ENCODE results near the gene PTCD2. TPM values are rescaled to one million over a fixed set of nuclear protein-coding genes. Genes with fewer than 3 reads are reported as not detected.

The PTCD2 gene
- total RNA-seq, 1 experiment from 2014 or later: 13.0 TPM

DNA sequence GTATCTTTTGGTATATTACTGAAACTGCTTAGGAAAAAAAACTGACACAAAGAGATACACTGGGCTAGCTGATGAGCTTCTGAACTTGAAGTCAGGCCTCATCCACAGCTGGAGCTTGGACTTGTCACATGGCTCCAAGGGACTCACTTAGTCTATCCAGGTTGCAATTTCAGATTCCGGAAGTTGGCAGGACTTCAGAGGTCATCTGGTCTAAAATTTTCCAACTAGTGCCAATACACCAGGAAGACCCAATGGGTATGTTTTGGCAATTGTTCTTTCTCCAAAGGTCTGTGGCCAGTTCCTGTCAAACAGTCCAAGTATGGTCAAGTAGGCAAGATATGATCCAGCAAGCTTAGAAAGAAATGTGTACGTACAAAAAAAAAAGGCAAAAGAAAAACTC, 36.8 kb upstream of the PTCD2 start:
- no peak for DNase-seq (ENCODE audit: low spot score)
- H3K4me3 Mint-ChIP-seq: no peak overlapping the region
- no peaks in the 10 kb centered on the region for H3K27me3 Mint-ChIP-seq (ENCODE audit: low read depth)
- peaks cover 19% of the 10 kb centered on the region for H3K36me3 Mint-ChIP-seq
- ChIA-PET POLR2A (no interaction called here), CTCF (no interaction called here)
- H3K4me1 Mint-ChIP-seq: no peaks in the 10 kb centered on the region
- TF ChIP-seq, protein P1, sequence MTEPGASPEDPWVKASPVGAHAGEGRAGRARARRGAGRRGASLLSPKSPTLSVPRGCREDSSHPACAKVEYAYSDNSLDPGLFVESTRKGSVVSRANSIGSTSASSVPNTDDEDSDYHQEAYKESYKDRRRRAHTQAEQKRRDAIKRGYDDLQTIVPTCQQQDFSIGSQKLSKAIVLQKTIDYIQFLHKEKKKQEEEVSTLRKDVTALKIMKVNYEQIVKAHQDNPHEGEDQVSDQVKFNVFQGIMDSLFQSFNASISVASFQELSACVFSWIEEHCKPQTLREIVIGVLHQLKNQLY (CRISPR knock-in tag; IDR thresholded peaks at IDR 0.05): no peak
- TF ChIP-seq NFE2L1 (CRISPR knock-in tag; IDR thresholded peaks at IDR 0.05): no peak
- no peak overlapping the region for H3K27ac Mint-ChIP-seq
- no peak for ATAC-seq
- H3K9me3 Mint-ChIP-seq: no peaks in the 10 kb centered on the region

- no peaks in the 10 kb centered on the region for H3K9me3 Mint-ChIP-seq
- ATAC-seq (no peak), DNase-seq (ENCODE audit: low spot score) (no peak)
- ChIA-PET CTCF (no interaction called here), POLR2A (no interaction called here)
- H3K27ac Mint-ChIP-seq: no peak overlapping the region
- TF ChIP-seq NR2C2 (CRISPR knock-in tag; IDR thresholded peaks at IDR 0.05) (no peak), ETV6 (CRISPR knock-in tag; IDR thresholded peaks at IDR 0.05) (no peak), FOXK1 (CRISPR knock-in tag; IDR thresholded peaks at IDR 0.05) (no peak), NFYB (CRISPR knock-in tag; conservative IDR thresholded peaks at IDR 0.05; ENCODE audit: low read depth) (no peak), FOXP1 (CRISPR knock-in tag; IDR thresholded peaks at IDR 0.05; ENCODE audit: borderline replicate concordance) (no peak), ATF6 (CRISPR knock-in tag; IDR thresholded peaks at IDR 0.05) (no peak), ZNF423 (CRISPR knock-in tag; IDR thresholded peaks at IDR 0.05) (no peak), NR1H2 (CRISPR knock-in tag; IDR thresholded peaks at IDR 0.05) (no peak), ZNF671 (CRISPR knock-in tag; IDR thresholded peaks at IDR 0.05) (no peak), NFE2L1 (CRISPR knock-in tag; IDR thresholded peaks at IDR 0.05) (no peak), TEAD4 (CRISPR knock-in tag; IDR thresholded peaks at IDR 0.05) (no peak), IRF2 (CRISPR knock-in tag; IDR thresholded peaks at IDR 0.05; ENCODE audit: borderline replicate concordance, low read depth) (no peak), PREB (CRISPR knock-in tag; IDR thresholded peaks at IDR 0.05; ENCODE audit: borderline replicate concordance) (no peak)
- TF ChIP-seq, protein P2, sequence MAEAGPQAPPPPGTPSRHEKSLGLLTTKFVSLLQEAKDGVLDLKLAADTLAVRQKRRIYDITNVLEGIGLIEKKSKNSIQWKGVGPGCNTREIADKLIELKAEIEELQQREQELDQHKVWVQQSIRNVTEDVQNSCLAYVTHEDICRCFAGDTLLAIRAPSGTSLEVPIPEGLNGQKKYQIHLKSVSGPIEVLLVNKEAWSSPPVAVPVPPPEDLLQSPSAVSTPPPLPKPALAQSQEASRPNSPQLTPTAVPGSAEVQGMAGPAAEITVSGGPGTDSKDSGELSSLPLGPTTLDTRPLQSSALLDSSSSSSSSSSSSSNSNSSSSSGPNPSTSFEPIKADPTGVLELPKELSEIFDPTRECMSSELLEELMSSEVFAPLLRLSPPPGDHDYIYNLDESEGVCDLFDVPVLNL (CRISPR knock-in tag; IDR thresholded peaks at IDR 0.05; ENCODE audit: borderline replicate concordance, low read depth): no peak
- TF ChIP-seq, protein P3, sequence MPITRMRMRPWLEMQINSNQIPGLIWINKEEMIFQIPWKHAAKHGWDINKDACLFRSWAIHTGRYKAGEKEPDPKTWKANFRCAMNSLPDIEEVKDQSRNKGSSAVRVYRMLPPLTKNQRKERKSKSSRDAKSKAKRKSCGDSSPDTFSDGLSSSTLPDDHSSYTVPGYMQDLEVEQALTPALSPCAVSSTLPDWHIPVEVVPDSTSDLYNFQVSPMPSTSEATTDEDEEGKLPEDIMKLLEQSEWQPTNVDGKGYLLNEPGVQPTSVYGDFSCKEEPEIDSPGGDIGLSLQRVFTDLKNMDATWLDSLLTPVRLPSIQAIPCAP (CRISPR knock-in tag; IDR thresholded peaks at IDR 0.05): no peak
- TF ChIP-seq, protein P4, sequence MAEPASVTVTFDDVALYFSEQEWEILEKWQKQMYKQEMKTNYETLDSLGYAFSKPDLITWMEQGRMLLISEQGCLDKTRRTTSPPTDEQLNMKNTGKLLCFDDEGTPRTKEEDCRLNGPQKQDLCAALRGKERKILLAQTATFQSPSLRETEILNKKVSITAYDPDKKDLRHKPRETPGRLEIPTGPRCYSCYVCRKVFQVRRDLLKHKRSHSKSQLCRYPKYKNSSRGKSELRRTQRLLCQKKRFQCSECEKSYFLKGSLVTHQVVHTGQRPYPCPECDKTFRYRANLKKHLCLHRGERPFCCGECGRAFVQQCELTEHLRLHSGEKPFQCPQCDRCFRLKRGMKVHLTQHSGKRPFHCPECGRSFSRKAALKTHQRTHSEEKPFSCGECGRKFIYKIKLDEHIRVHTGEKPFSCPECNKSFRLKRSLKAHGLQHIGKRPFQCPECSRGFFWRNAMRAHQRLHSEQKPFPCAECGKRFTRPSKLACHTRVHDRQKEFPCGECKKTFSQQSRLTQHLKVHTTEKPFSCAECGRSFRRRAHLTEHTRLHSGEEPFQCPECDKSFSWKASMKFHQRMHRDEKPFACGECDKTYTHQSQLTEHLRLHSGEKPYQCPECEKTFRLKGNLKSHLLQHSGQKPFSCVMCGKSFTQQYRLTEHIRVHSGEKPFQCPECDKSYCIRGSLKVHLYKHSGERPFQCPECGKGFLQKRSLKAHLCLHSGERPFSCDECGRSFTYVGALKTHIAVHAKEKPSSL (CRISPR knock-in tag; conservative IDR thresholded peaks at IDR 0.05): no peak
- H3K36me3 Mint-ChIP-seq: peaks cover 23% of the 10 kb centered on the region
- H3K4me3 Mint-ChIP-seq: no peak overlapping the region
- H3K27me3 Mint-ChIP-seq (ENCODE audit: low read depth): no peaks in the 10 kb centered on the region
- no peaks in the 10 kb centered on the region for H3K4me1 Mint-ChIP-seq
Observed at GRCh38 chr5:72284559-72285423, 35.4 kb upstream of the PTCD2 start.
